NB4 (cell line): Measurements from ENCODE around the gene IL17REL.

Experiments used
- CTCF ChIP-seq: IDR thresholded peaks from one replicate; pipeline ENCODE4 v1.5.1; 2012; ENCODE audit warnings: low read depth, low read length
- MAX ChIP-seq: IDR thresholded peaks from 2 replicates; pipeline ENCODE4 v1.6.1; 2011; ENCODE audit warnings: low read depth, low read length
- POLR2A ChIP-seq: IDR thresholded peaks from 2 replicates; pipeline ENCODE4 v1.6.1; 2011; ENCODE audit warnings: mild to moderate bottlenecking; ENCODE audit not compliant: insufficient read length; ENCODE audit errors: extremely low read depth

GRCh38 chr22:49996119-49996517 lies 16.4 kb downstream of the IL17REL start:
- TF ChIP-seq CTCF: no peak
- no peak for TF ChIP-seq POLR2A
- TF ChIP-seq MAX: no peak
